Non-pigmented ciliary epithelial cell (primary cell): ENCODE results near the gene CTRB1.
"Not testable (repeated sequence)": the region's sequence is repeated elsewhere in the genome, so short reads cannot be mapped to it uniquely, and the experiment has no call there.

Experiments
- DNase-seq: peaks from one replicate; pipeline ENCODE4 v3.0.0-alpha.2; 2010; ENCODE audit warnings: low read depth

CTRB1 gene

GRCh38 chr16:75254359-75254837 is 35.6 kb downstream of the CTRB1 start:
- DNase-seq, result no peak

- no peak for DNase-seq
Measured at GRCh38 chr16:75256059-75256571, 37.3 kb downstream of the CTRB1 start.

GRCh38 chr16:75256696-75257343 is 38.0 kb downstream of the CTRB1 start:
- no peak for DNase-seq

GRCh38 chr16:75257886-75258806 is 39.4 kb downstream of the CTRB1 start:
- no peak for DNase-seq

GRCh38 chr16:75258807-75259141 is 40.0 kb downstream of the CTRB1 start:
- DNase-seq, result no peak

- no peak for DNase-seq
Measured at GRCh38 chr16:75260851-75261589, 42.2 kb downstream of the CTRB1 start.

GRCh38 chr16:75261590-75262078 is 42.8 kb downstream of the CTRB1 start:
- DNase-seq, result no peak

- DNase-seq, result no peak
Measured at GRCh38 chr16:75262104-75262799, 43.5 kb downstream of the CTRB1 start.

GRCh38 chr16:75262800-75263127 is 44.0 kb downstream of the CTRB1 start:
- DNase-seq, result no peak

GRCh38 chr16:75263291-75263962 is 44.6 kb downstream of the CTRB1 start:
- DNase-seq, result no peak

GRCh38 chr16:75263963-75264445 is 45.2 kb downstream of the CTRB1 start:
- DNase-seq, result no peak

- no peak for DNase-seq
Measured at GRCh38 chr16:75264457-75264998, 45.7 kb downstream of the CTRB1 start.

GRCh38 chr16:75264999-75265910 is 46.5 kb downstream of the CTRB1 start:
- no peak for DNase-seq

GRCh38 chr16:75265911-75266701 is 47.3 kb downstream of the CTRB1 start:
- DNase-seq, result no peak

- no peak for DNase-seq
Measured at GRCh38 chr16:75266738-75267630, 48.2 kb downstream of the CTRB1 start.

- no peak for DNase-seq
Measured at GRCh38 chr16:75267631-75268264, 49.0 kb downstream of the CTRB1 start.

GRCh38 chr16:75269358-75269757 is 50.6 kb downstream of the CTRB1 start:
- not testable (repeated sequence) for DNase-seq
